Cardiac septum (tissue), 1 donor: Measurements from ENCODE around the gene SRSF1. TPM values are rescaled to one million over a fixed set of nuclear protein-coding genes. Genes with fewer than 3 reads are reported as not detected.

Experiments used
- DNase-seq: peaks from one replicate; pipeline ENCODE4 v3.0.0-alpha.2; 2020; ENCODE audit warnings: low spot score
- intact Hi-C: fragments of 100-400 bp; cut with DNase I; formaldehyde crosslinking; loops from one replicate; pipeline ENCODE4 v1.14.0; 2022
- total RNA-seq: library from RNA; stranded (reverse); fragmentation: NEBNext Ultra II Directional; extraction: Animal tissue kit (Norgen Biotek cat#: 25700); gene quantifications from one replicate; pipeline ENCODE4 v1.2.1, GENCODE V29; 2021
- donor health status: DM: no; HTN: no; CAD: no.

SRSF1 gene
- total RNA-seq, 1 donor from 2014 or later, result 105 TPM

DNA sequence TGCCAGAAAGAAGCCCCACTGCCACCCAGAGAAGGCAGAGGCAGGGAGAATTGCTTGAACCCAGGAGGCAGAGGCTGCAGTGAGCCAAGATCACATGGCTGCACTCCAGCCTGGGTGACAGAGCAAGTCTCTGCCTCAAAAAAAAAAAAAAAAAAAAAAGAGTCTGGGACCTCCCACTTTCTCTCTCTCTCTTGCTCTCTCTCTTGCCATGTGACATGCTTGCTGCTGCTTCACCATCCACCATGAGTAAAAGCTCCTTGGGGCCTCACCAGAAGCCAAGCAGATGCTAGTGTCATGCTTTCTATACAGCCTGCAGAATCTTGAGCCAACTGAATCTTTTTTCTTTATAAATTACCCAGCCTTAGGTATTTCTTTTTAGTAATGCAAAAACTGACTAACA lies 21.5 kb upstream of the SRSF1 start:
- intact Hi-C loops, result no loop called here
- DNase-seq, result no peak

- intact Hi-C loops, result no loop called here
- DNase-seq, result no peak
These were observed 13.4 kb upstream of the SRSF1 start for GRCh38 chr17:58020401-58020800.

DNA sequence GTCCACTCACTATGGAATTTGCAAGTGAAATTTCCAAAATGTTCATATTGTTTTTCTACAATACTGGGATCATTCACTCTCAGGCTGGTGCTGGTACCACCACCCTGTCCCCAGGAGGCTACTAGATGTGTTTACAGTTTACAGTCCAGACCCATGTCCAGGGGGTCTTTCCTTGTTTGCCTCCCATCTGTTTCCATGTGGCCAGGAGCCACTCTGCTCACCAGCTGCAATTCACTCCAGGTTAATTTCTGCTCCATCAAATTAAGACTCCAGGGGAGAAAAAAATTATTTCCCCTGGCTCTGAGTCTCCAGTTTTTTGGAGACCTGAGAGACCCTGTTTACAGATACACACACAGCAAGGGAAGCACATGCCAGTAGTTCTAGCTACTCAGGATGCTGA lies 12.5 kb upstream of the SRSF1 start:
- intact Hi-C loops, result no loop called here
- no peak for DNase-seq

GRCh38 chr17:58019039-58019438 lies 12.0 kb upstream of the SRSF1 start:
- intact Hi-C loops, result no loop called here
- DNase-seq, result no peak

DNA sequence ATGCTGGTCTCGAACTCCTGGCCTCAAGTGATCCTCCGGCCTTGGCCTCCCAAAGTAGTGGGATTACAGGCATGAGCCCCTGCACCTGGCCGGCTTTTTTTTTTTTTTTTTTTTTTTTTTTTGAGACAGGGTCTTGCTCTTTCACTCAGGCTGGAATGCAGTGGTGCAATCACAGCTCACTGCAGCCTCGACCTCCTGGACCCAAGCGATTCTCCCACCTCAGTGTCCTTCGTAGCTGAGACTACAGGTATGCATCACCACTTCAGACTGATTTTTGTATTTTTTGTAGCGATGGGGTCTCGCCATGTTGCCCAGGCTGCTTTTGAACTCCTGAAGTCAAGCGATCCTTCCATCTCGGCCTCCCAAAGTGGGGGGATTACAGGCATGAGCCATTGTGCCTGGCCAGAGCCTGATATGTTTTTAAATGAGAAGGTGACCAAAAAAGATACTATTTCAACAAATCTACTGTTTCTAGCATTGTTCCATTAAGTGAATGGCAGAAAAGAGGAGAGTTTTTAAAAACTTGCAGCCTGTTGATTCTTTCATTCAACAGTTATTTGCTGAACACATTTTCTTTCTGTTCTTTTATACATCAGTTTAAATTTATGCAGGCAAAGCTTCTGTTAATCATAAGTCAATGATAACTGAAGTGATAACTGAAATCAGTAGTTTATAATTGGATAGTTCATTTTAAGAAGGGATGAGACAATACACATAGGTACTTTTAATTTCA lies 3.2 kb upstream of the SRSF1 start:
- intact Hi-C loops, result loop anchor here (5.0 kb wide), 1 partner anchor 1018 kb away; no protein-coding TSS in a partner anchor
- no peak for DNase-seq

- DNase-seq, result no peak
- intact Hi-C loops, result loop anchor here (1.0 to 2.0 kb wide), 2 partner anchors 39 to 75 kb away; partner anchors contain the start of gene DYNLL2
These were observed 998 bp upstream of the SRSF1 start for GRCh38 chr17:58007781-58008706.

GRCh38 chr17:58006560-58006923 lies 504 bp downstream of the SRSF1 start:
- DNase-seq, result peak; percentile 84
- intact Hi-C loops, result loop anchor here (2.0 kb wide), 1 partner anchor 40 kb away; no protein-coding TSS in a partner anchor

GRCh38 chr17:58005728-58006559 lies 1.1 kb downstream of the SRSF1 start:
- intact Hi-C loops, result loop anchor here (2.0 kb wide), 1 partner anchor 41 kb away; no protein-coding TSS in a partner anchor
- no peak for DNase-seq

GRCh38 chr17:58005031-58005727 lies 1.9 kb downstream of the SRSF1 start:
- DNase-seq, result no peak
- intact Hi-C loops, result no loop called here

GRCh38 chr17:58004060-58004459 lies 3.0 kb downstream of the SRSF1 start:
- intact Hi-C loops, result loop anchor here (5.0 kb wide), 1 partner anchor 108 kb away; no protein-coding TSS in a partner anchor
- DNase-seq, result no peak

GRCh38 chr17:58002973-58003372 lies 4.1 kb downstream of the SRSF1 start:
- intact Hi-C loops, result loop anchor here (5.0 kb wide), 1 partner anchor 109 kb away; no protein-coding TSS in a partner anchor
- DNase-seq, result no peak

- intact Hi-C loops, result loop anchor here (5.0 kb wide), 1 partner anchor 110 kb away; no protein-coding TSS in a partner anchor
- no peak for DNase-seq
These were observed 4.7 kb downstream of the SRSF1 start for GRCh38 chr17:58002154-58002948.

DNA sequence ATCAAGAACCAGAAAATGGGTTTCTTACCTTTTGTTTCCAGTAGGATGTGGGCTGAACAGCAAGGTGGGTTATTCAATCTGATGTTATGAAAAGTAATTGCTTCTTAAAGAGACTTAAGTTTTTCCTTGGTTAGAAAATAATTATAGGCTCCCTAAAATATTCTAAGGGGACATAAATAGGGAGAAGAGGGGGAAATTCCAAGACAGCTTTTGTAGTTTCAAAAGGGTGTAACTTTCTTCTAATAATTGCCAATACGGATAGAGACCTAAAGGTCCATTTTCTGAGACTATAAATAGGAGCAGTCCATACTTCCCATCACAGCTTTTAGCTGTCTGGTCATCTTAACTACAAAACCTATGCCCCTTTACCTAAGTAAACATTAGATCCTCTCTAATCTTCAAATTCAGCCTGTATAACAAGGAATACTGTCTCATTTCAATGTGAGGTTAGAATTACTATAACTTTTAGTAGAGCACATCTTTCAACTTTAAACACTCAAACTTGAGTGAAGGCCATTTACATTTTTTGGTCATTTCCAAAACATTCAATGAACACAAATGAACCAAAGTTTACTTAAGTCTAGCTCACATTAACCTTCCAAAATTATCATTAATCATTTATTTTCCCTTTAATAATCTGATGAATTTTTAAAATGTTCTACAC lies 5.5 kb downstream of the SRSF1 start:
- intact Hi-C loops, result loop anchor here (5.0 kb wide), 1 partner anchor 111 kb away; no protein-coding TSS in a partner anchor

DNA sequence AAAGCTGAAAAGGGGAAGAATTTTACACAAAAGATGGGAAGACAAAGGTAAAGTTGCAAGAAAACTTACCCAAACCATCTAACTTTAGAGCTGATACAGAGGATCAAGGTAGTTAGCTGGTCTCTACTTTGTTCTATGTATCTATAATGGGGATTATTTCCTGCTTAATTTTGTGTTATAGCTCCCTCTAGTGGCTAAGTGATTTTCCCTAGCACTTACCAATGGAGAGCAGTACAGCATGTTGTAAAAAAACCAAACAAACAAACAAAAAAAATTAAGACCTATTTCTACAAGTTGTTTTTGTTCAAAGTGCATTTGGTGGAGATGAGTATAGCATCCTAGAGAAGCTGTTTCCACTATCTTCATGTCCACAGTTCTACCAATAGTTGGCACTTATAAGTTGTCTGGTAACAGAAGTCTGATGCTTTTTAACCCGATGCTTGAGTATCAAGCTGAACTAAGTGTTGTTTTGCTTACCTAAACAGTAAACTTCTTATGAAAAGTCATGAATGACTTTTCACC lies 7.5 kb downstream of the SRSF1 start:
- DNase-seq, result no peak
- intact Hi-C loops, result loop anchor here (5.0 to 10.0 kb wide), 2 partner anchors 113 to 335 kb away; no protein-coding TSS in a partner anchor

More for the DNA sequence above, 5.5 kb downstream of the SRSF1 start:
- no peak for DNase-seq

- intact Hi-C loops, result loop anchor here (10.0 kb wide), 1 partner anchor 334 kb away; no protein-coding TSS in a partner anchor
- DNase-seq, result no peak
These were observed 8.0 kb downstream of the SRSF1 start for GRCh38 chr17:57999010-57999495.

DNA sequence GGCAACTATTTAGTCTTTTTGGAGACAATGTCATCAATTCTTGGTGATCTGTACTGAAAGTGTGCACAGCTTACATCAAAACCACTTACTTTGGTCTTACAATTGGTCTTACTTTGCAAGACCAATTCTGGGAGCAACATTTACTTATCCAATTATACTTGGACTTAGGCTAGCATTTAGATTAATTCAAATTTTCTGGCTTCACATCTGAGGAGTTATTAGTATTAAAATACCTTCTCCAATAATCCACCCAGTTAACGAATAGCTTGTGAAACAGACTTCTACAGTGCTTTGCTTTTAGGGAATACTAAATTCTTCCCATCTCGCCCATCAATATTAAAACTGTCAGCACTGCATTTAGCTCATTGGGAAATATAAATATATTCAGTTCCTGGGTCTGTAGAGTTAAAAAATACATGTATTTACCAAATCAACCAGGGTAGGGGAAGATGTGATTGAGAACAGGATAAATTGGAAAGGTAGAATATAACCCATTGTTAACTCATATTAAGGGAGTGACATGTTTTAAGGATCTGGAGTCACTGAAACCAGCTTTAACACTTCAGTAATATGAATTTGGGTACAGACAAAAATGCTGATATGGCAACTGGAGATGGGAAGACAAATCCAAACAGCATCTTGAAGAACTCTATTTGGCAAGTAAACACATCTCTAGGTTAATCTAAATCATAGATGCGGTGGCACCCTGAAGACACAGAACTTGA lies 9.8 kb downstream of the SRSF1 start:
- DNase-seq, result no peak
- intact Hi-C loops, result loop anchor here (10.0 kb wide), 1 partner anchor 332 kb away; no protein-coding TSS in a partner anchor
